Stimulated activated CD4-positive, alpha-beta T cell treated with anti-CD3 and anti-CD28 coated beads, Interleukin-2, amount 100 ng/mL, for 4 hours (primary cell): ENCODE results near the gene INTU.
"Not testable (repeated sequence)": the region's sequence is repeated elsewhere in the genome, so short reads cannot be mapped to it uniquely, and the experiment has no call there.

ENCODE experiments used
- DNase-seq: peaks from one replicate; pipeline ENCODE4 v3.0.0-alpha.2; 2020; ENCODE audit warnings: low read depth

Gene INTU

DNA sequence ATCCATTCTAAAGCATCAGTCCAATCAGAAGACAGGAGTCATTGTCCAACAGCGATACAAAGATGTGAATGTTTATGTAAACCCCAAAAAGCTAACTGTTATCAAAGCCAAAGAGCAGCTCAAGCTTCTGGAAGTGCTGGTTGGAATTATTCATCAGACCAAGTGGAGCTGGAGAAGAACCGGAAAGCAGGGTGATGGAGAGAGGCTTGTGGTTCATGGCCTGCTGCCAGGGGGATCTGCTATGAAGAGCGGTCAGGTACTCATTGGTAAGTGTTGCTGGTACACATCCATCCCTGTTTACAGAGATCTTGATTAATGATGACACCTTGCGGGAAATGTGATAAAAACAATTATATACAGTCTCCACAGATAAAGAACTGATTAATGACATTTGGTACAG is 11.0 kb downstream of the INTU start:
- no peak for DNase-seq

- no peak for DNase-seq
These were observed 15.3 kb downstream of the INTU start for GRCh38 chr4:127648061-127648460.

GRCh38 chr4:127655590-127655989 is 22.8 kb downstream of the INTU start:
- DNase-seq, result not testable (repeated sequence)

- no peak for DNase-seq
These were observed 23.4 kb downstream of the INTU start for GRCh38 chr4:127656047-127656680.

DNA sequence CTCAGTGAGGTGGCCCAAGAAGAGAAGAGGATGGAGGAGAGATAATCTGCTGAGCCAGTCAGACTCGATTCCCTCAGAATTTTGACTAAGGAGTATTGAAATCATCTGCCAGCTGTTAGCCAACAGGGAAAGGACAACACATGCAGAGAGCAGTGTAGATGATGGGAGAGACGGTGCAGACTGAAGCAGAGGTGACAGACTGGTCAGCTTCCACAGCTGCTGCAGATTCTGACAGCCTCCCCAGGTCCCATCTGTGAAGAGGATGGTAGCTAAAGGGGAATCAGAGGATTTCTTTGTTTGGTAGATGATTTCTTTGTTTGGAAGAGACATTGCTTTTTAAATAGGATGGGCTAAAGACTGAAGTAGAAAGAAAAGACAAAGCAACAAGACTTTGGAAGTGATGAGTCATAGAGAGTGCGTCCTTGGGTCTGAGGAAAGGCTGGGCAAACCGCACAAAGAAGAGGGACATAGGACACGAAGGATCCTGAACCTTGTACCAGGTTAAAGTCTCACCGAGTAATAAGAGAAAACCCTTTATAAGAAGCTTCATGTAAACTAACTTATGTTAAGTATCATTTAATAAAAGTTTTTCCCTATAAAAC is 27.6 kb downstream of the INTU start:
- no peak for DNase-seq

GRCh38 chr4:127667116-127667515 is 34.4 kb downstream of the INTU start:
- DNase-seq, result no peak

- no peak for DNase-seq
These were observed 35.0 kb downstream of the INTU start for GRCh38 chr4:127667772-127668171.

- DNase-seq, result no peak
These were observed 36.0 kb downstream of the INTU start for GRCh38 chr4:127668770-127669169.

GRCh38 chr4:127669691-127670090 is 36.9 kb downstream of the INTU start:
- no peak for DNase-seq

DNA sequence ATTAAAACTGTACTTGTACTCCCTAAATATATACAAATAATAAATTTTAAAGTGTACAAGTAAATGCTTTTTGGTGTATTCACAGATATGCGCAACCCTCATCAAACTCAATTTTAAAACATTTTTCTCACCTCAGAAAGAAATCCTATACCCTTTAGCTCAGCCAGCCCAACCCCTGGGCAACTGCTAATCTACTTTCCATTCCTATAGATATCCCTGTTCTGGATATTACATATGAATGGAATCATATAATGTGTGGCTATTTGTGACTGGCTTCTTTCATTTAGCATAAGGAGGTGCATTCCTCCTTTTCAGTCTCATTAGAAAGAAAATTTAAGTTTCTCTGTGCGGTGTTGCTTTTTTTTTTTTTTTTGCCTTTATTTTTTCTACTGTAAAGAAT is 39.4 kb downstream of the INTU start:
- DNase-seq, result no peak

DNA sequence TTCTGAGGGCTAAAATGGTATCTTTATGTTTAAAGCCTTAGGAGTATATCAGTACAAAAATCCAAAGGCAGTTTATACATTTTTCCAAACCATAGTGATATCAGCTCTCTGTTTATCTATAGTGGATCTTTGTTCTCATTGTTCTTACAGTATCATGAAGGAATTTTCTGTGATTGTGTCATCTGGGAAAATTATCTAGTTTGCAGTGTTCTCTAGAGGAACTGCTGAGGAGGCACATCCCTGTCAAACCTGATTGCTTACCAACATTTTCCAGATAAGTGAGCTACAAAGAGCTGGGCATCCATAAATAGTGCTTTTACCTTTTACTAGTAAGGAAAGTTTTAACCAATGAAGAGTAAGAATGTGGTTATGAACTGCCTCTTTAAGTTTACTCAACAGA is 52.5 kb downstream of the INTU start:
- DNase-seq, result no peak

DNA sequence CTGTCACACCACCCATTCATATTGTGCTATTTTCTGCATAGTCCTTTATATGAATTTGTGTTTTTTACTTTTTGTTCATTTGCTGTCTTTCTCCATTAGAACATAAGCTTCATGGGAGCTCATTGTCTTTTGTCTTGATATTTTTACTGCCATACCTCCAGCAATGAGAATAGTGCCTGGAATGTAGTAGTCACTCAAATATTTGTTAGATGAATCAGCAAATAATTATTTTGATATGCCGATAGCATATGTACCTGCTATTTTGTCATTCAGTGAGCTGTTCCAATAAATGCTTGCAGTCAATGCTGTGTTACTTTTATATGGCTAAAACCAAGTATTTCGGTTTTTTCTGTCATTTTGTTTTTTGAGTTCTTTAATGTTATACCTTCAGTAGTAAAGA is 53.9 kb downstream of the INTU start:
- DNase-seq, result no peak

DNA sequence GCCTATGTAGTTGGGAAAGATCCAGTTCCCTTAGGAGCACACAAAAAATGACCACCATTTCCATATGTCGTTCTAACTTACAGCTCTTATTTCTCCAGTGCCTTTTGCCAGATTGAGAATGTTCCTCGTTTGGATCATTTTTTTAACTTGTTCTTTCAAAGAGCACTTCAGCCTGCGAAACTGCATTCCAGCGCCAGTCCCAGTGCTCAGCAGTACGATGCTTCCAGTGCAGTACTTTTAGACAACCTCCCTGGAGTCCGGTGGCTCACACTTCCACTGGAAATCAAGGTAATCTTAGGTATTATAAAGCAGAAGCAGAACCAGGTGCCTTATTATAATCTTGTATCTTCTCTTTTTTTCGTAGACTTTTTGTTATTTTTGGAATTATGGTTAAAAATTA is 54.8 kb downstream of the INTU start:
- DNase-seq, result no peak

- no peak for DNase-seq
These were observed 66.0 kb downstream of the INTU start for GRCh38 chr4:127698789-127699200.

DNA sequence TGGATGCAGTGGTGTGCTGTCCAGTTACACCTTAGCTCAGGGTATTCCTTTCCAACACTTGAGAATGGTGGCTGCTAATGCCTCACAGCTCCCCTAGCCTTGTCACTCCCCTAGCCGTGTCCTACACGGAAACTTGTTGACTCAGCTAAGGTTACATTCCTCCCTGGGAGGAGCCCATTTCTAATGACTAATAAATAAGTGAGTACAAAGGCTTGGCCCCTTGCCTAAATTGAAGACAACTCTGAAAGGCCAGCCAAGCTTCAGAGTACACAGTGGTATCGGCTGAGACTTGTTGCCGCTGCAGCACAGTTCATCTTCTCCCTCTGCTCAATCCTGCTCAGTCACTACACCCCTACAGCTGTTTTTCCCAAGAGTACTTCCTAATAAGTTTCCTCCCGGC is 76.2 kb downstream of the INTU start:
- no peak for DNase-seq

GRCh38 chr4:127709456-127709855 is 76.7 kb downstream of the INTU start:
- DNase-seq, result no peak

- no peak for DNase-seq
These were observed 97.6 kb downstream of the INTU start, which contains the start of gene SLC25A31 for GRCh38 chr4:127730142-127730913. TSS of gene SLC25A31 (plus strand) at chr4:127730400. CDS start at chr4:127730546, 146 bp downstream.

DNA sequence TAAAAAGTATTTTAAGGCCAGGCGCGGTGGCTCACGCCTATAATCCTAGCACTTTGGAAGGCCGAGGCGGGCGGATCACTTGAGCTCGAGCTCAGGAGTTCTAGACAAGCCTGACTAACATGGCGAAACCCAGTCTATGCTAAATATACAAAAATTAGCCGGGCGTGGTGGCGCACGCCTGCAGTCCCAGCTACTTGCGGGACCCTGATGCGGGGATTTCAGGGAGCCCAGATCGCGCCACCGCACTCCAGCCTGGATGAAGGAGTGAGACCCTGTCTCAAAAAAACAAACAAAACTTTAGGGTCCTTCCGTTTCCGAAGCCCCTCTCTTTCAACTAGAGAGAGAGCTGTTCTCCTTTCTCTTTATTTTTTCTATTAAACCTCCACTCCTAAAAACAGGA is 98.6 kb downstream of the INTU start:
- no peak for DNase-seq

DNA sequence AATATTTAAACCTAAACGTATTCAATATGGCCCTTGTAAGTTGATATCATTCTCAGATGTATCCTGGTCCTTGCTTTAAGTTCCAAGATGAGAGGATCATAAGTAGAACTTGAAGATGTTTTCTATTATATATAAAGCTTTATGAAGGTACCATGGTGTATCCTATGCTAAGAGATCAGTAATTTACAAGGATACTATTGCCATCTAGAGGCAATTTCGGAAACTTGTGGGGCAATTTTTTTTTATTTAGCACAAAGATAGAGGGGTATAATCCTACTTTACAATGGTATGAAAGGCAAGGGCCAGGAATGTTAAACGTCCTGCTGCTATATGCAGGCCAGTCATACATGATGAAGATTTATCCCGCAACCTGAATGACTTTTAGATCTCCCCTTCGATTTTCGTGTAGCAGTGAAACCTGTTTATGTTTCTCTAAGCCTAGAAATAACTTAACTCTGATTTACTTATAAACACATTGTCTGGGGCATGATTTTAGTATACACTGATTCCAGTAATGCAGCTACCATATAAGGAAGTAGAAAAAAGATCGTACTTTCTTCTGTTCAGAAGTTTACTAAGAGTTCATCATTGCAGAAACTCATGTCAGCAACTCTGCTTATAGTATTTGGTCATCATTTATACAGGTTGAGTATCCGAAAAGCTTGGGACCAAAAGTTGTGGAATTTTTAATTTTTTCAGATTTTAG is 100.0 kb downstream of the INTU start:
- no peak for DNase-seq

DNA sequence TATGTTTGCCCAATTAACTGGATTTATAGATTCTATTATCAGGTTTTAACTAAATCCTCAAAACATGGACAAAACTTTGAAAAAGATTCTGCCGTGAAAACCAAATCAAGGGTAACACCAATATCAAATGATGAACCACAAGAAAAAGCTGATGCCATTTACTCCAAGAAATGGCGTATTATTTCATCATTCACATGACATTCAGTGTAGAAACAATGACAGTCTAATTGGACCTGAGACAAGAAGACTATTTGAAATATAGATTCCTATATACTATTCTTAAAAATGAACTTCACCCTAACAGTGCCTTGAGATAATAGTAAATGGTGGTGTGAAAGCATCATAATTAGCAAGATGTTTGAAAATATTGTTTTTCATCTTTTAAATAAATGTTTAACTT is 102.2 kb downstream of the INTU start:
- DNase-seq, result no peak

- no peak for DNase-seq
These were observed 104.5 kb downstream of the INTU start for GRCh38 chr4:127737295-127737694.

- no peak for DNase-seq
These were observed 108.5 kb downstream of the INTU start for GRCh38 chr4:127741247-127741646.

GRCh38 chr4:127747883-127748282 is 115.1 kb downstream of the INTU start:
- DNase-seq, result no peak
